NCI-H526 treated with DMSO at 0.1 percent for 48 hours (cell line): Measurements from ENCODE around the gene GPC1.
A peak's percentile ranks its signal among the peaks of the same experiment; 100 is the strongest.
"Not testable (repeated sequence)": the region's sequence is repeated elsewhere in the genome, so short reads cannot be mapped to it uniquely, and the experiment has no call there.

Experiments used
- DNase-seq: peaks from one replicate; lab custom pipeline; 2025; lab: John Stamatoyannopoulos, UW

Gene GPC1, protein sequence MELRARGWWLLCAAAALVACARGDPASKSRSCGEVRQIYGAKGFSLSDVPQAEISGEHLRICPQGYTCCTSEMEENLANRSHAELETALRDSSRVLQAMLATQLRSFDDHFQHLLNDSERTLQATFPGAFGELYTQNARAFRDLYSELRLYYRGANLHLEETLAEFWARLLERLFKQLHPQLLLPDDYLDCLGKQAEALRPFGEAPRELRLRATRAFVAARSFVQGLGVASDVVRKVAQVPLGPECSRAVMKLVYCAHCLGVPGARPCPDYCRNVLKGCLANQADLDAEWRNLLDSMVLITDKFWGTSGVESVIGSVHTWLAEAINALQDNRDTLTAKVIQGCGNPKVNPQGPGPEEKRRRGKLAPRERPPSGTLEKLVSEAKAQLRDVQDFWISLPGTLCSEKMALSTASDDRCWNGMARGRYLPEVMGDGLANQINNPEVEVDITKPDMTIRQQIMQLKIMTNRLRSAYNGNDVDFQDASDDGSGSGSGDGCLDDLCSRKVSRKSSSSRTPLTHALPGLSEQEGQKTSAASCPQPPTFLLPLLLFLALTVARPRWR

DNA sequence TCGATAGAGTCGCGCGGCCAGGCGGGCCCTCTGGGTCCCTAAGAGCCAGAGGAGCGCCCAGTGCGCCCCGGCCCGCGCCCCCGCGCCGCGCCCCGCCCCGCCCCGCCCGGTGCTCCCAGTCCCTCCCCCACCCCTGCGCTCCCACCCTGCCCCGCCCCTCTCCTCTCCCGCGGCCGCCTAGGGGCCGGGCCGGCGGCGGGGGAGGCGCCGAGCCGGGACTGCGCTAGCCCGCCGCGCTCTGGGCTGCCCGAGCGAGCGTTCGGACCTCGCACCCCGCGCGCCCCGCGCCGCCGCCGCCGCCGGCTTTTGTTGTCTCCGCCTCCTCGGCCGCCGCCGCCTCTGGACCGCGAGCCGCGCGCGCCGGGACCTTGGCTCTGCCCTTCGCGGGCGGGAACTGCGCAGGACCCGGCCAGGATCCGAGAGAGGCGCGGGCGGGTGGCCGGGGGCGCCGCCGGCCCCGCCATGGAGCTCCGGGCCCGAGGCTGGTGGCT is at the start of gene GPC1:
TSS of gene GPC1 (plus strand) at position 207 of the 491 bp plus-strand sequence. CDS start at position 463, 256 bp downstream.
- peak; percentile 48 for DNase-seq

DNA sequence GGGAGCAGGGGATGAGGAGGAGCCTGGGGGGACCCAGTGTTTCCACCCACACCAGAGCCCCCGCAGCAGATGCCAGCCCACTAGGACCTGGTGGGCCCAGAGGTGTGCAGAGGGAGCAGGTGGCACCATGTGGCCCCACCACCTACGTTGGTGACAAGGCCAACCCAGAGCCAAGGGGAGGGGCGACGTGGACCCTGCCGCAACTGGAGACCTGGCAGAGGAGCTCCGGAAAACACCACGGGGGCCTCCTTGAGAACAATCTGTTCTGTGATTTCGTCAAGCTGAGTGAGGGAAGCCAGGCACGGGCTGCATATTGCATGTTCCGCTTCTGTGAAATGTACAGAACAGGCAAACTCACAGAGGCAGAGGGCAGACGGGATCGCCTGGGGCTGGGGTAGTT is 49.1 kb upstream of the GPC1 start:
- DNase-seq, result no peak

DNA sequence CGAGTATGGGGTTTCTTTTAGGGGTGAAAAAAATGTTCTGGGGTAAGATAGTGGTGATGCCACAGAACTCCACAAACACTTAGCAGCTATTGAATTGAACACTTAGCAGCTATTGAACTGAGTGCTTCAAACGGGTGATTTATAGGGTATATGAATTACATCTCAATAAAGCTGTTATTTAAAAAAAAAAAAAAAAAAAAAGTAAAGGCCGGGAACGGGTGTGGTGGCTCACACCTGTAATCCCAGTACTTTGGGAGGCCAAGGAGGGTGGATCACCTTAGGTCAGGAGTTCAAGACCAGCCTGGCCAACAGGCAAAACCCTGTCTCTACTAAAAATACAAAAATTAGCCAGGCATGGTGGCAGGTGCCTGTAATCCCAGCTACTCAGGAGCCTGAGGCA is 48.7 kb upstream of the GPC1 start:
- DNase-seq, result not testable (repeated sequence)

DNA sequence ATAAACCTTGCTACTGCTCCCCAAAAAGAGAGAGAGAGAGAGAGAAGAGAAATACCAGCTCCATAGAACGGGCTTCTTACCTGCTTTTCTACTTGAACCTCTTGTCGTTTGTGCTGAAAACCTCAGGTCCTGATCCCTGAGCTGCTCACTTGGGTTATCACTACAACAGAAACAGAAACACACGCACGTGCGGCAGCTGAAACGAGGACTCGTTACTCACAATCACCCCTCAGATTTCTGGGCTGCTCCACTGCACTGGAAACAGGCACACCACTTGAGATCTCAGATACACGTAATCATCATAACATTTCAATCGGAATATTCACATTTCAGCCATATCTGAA is 48.2 kb upstream of the GPC1 start:
- DNase-seq, result no peak

DNA sequence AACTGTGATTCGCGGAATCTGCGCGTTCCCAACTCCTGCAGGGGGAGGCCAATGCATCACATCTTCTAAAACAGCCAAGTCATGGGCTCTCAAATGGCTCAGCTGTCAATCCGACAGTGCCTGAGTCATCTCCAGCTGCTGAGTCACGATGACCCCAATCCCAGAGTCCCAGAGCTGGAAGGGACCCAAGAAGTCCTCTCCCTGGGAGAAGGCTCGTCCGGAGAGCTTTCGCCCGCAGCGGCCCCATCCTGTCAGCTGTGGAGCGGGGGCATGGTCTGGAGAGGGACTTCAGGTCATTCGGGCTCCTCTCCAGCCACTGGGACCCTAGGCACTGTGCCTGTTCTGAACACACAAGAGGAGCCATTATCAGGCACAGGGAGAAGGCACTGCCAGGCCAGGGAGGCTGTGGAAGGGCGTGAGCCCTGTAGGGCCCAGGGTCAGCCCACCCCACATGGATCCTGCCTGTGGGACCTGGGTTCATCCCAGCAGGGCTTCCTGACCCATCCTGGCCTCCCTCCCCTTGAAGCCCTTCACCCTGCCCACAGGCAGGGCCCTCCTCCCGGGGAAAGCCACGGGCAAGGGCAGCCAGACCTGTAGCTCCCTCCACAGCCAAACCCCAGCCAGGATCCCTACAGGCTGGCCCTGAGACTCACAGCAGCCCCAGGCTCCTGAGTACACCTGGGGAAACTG is 47.6 kb upstream of the GPC1 start:
- no peak for DNase-seq

DNA sequence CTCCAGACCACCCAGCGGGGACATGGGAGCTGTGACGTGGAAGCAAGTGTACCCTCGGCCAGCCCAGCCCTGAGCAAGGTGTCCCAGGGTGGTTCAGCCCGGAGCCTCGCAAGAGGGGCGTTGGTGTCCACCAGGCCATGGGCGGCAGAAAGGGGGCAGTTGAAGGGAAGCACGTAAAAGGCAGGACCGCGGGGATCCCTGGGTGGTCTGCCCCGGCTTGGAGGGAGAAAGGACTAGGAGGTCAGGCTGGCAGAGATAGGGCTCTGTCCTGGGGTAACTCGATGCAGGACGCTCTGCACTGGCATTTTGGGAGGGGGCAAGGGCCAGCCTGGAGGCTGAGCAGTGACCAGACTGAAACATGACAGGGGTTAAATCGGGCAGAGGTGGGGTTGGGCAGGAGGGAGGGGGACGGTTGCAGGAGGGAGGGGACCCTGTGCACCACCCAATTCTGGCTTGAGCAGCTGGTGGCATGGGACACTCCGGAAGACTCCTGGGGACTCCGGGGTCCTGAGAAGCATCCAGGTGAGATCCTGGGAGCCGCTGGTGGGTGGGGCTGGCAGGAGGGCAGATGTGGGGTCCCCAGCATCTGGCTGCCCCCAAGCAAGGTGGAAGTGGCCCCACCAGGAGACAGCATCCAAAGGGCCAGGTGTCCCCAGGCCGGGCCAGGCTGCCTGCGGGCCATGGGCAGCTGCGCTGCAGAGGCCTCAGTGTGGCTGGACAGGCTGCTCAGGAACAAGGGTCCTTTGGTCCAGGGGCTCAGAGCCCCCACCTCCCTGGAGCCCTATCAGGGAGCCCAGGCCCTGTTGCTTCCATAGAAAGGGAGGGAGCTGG is 46.8 kb upstream of the GPC1 start:
- DNase-seq, result no peak

DNA sequence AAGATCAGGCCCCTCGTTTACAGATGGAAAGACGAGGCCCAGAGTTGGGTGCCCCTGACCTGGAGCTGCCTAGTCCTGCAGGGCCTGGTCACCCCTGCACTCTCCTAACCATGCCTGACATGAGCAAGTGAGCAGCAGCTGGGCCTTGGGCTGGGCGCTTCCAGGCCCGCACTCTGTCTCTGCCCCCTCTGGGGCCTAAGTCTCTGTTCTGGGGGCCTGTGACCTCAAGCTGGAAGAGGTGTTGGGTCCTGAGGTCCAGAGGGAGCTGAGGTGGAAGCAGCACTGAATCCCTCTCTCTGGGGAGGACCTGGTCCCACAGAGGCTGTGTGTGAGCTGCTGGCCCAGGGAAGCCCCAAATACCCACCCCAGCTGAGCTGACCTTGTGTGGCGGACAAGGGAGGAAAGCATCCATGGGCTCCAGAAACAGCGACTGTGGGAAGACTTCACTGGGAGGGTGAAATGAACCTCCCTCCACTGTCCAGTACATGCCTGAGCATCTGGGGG is 46.1 kb upstream of the GPC1 start:
- DNase-seq, result no peak

DNA sequence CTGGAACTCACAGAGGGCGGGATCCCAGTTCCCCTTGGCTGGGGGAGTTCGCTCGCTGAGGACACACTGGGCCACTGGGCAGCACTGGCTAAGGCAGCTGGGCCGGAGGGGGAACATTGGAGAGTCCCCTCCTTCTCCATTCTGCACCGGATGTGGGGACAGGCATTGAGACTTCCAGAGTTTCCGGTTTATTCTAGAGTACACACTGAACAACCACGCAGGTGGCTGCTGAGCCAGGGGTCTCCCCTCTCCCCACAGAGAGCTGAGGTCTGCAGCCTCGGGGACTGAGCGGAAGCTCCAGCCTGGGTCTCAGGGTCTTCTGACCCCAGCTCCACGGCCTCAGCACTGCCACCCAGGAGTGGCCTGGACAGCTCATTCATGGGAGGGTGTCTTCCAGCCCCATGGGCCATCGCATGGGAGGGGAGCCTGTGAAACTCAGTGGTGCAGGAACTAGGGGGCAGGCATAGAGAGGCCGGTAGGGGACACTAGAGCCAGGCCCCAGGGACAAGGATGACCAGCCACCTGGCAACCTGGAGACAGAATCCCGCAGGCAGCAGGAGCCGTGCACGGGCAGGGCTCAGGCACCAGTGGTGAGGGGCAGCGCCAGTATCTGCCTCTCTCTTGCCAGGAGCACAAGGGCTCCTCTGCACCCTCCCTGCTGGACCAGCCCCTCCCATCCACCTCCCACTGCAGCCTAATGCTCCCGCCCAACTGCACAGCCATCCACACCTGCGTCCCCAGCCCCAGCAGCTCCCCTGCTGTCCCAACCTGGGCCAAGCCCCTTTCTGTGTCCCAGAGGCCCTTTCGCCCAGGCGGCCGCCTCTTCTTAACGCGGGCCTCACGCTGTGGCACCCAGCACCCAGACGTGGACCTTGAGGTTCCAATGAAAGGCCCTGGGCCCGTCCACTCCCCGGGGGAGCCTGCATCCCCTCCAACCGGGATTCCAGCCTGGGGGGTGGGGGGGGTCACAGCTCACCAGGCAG is 45.1 kb upstream of the GPC1 start:
- DNase-seq, result no peak

DNA sequence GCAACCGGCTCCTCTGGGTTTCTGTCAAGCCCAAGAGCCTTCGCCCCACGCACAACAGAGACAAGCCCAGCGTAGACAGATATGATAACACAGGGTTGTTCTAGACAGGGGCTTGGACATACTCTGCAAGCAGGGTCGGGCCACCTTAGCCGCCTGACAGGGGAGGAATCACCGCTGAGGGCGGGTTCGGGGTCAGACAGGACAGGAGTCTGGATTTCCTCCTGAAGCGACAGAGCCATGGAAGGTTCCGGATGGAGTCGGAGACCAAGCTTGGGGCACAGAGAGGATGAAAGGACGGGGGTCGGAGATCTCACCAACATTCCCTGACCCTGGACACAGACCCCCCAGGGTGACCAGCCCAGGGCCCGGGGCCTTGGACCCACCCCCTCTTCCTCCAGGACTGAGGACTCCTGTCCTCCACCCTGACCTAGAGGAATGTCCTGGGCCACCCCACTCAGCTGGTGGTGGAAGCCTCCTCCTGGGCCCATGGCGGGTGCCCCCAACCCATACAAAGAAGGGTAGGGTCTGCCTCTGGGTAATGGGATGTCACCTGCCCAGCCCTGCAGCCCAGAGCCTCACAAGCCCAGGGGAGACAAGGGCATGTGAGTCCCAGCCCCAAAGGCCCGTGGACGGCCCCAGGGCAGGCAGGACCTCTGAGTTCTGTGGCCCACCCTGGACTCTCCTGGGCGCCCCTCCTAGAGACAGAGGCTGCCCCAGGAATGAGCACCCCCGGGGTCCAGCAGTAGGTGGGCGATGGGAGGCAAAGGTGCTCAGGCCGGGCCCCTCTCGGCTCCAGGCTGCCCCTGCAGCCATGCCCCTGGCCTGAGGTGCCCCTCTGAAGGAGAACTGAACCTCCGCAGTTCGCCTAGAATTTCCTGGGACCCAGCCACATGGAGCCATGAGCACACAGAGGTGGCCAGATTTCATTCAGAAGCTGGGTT is 44.1 kb upstream of the GPC1 start:
- no peak for DNase-seq

DNA sequence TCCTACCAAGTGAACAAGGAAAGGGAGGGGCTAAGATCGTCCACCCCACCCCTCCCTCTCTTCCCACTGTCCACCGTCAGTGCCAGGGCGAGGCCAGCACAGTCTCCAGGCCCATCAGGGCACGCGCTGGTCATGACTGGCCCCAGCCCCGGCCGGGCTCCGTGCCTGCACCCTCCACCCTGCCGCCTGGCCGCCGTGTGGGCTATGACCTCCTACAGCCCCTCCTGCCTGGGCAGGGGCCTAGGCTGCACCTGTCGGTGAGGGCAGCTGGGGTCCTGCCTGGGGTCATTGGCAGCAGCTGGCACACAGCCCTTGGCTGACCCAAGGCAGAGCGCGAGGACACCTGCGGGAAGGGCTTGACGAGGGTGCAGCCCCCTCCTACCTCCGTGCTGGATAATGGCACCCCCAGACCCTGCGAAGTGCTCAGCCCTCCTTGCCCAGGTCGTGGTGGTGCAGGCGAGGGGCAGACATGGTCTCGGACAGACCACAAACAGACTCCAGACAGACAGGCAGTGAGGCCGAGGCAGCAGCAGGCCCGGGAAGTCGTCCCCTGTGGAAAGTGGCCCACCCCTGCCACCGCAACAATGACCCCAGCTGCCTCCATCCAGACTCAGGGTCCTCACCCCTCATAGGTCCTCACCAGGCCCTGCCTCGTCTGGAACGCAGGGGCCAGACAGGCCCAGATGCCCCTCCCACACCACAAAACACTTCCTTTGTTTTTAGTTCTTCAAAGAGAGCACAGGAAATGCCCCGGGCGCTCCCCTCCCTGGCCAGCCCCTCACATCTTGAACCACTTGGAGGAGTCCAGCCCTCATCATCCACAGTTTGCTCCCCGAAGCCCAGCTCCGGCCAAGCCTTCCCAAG is 43.1 kb upstream of the GPC1 start:
- DNase-seq, result no peak

DNA sequence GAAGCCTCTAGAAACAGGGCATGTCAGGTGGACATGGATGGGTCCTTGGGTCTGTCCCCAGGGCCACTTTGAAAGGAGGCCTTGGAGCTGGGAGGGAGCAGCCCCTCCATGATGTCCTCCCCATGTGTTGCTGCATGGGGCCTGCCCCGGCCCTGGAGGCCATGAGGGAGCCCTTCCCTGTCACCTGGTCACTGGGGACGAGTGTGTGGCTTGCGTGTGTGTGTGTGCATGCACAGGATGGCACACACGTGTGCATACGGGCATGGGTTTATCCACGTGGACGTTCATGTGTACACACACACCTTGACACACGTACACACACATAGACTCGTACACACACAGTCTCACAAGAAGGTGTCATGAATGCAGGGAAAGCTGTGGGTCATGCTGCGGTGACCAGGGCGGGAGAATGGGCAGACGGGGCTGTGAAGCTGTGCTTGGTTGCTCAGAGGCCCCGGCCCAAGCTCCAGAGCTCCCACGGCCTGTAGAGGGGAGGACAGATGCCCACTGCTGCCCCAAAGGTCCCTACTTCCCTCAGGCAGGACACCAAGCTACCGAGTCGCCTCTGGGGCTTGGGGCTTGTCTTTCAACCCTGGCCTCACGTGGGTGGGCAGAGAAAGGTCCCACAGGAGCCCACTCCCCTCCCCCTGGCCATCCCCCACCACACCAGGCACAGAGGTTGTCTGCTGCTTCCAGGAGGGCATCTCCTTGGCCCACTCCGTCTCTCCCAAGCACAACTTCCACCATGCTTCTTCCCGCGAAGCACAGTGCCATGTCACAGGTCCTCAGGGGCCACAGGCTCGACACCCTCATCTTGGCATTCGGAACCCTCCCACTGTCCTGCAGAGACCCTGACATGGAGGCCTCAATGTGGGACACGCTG is 42.3 kb upstream of the GPC1 start:
- no peak for DNase-seq

DNA sequence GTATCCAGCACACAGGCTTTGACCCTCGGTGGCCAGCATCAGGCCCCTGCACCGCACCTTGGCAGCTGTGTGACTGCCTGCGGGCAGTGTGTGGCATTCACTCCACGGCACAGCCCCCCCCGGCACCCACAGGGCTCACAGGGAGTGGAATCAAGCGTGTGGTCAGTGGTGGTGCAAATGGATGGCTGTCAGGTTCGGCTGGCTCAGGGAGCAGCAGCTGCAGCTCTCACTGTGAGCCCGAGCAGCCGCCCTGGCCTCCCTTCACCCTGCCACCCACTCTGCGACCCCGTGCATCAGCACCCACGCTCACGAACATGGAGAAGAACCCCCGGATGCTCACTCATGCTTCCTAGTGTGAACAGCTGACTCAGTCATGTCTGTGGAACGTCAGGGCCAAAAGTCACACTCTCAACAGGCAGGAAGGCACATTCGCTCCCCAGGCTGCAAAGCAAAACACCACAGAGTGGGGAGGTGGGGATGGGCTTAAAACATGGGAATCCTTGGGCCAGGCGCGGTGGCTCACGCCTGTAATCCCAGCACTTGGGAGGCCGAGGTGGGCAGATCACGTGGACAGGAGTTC is 41.5 kb upstream of the GPC1 start:
- DNase-seq, result no peak

DNA sequence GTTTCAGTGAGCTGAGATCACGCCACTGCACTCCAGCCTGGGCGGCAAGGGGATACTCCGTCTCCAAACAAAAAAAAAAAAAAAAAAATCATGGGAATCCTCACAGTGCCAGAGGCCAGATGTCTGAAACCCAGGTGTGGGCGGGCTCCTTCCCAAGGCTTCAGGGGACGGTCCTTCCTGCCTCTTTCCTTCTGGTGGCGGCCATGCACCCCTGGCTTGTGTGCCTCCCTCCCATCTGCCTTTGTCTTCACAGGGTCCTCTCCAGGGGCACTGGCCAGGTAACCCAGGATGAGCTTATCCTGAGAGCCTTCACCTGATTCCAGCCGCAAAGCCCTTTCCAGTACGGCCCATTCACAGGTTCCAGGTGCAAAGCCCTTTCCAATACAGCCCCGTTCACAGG is 40.9 kb upstream of the GPC1 start:
- DNase-seq, result no peak

DNA sequence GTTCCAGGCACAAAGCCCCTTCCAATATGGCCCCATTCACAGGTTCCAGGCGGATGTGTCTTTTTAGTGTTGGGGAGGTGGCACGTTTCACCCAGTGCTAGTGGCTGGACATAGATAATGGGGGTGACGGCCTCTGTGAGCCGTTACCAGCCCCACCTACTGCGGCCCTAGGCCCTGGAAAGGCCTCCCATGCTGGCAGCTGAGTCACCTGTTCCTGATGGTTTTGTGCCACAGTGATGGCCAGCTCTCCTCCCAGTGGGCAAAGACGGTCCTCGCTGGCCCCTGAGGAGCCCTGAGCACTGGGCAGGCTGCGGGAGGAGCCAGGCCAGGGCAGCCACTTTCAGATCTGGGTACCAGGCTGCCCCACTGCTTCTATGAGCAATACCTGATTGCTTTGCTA is 40.0 kb upstream of the GPC1 start:
- DNase-seq, result no peak

DNA sequence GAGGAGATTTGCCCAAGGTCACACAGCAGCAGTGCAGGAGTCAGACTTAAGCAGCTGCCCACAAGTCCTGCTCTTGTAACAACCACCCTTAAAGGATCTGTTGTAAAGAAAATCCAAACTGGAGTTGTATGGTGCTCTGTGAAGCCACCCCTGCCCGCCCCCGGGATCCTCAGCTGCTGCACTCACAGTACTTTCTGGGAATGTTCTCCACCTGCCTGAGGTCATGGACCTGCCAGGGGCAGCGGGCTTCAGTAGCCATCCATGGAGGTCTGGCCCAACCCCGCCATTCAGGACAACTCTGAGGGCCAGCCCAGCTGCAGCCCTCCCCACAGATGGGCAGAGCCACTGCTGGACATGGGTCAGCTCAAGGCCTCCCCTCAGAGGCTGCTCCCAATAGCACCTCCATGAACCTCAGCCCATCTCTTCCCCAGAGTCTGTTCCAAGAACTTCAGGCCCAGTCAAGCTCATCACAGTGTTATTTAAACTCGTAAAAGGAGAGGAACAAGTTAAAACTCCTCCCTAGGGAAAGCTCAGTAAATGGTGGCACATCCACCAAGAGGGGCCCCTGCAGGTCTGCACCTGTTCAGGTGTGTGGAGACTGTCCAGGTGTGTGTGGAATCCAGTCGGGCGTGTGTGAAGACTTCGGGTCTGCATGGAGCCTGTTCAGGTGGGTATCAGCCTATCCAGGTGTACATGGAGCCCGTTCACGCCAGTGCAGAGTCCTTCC is 39.4 kb upstream of the GPC1 start:
- DNase-seq, result no peak
